GM23338 (cell line): ENCODE results near the gene KCTD17. TPM values are rescaled to one million over a fixed set of nuclear protein-coding genes. Genes with fewer than 3 reads are reported as not detected.

Experiments
- ATAC-seq: fragments of 200-7000 bp; cut with Tn5 transposase; 3 replicates; pipeline ENCODE4 v1.9.1; 2020
- DNase-seq: peaks from one replicate; pipeline ENCODE4 v3.0.0-alpha.2; 2015; ENCODE audit warnings: low spot score
- H2AFZ ChIP-seq: fragments of 200-600 bp; sonication (generic); 2 replicates; pipeline ENCODE4 v1.8.0; 2016; ENCODE audit warnings: antibody characterized with exemption, mild to moderate bottlenecking, moderate library complexity
- H3F3A ChIP-seq: fragments of 200-600 bp; sonication (generic); replicated peaks from 2 replicates; pipeline ENCODE4 v1.8.0; 2017; ENCODE audit warnings: antibody characterized with exemption, mixed run types, low read depth
- H3K27ac ChIP-seq: fragments of 200-600 bp; sonication (generic); 2 replicates; pipeline ENCODE4 v1.6.1; 2016; ENCODE audit warnings: low read depth
- H3K27me3 ChIP-seq: fragments of 200-600 bp; sonication (generic); 2 replicates; pipeline ENCODE4 v1.8.0; 2016; ENCODE audit warnings: mild to moderate bottlenecking, mixed run types, moderate library complexity; ENCODE audit not compliant: insufficient read depth
- H3K36me3 ChIP-seq: fragments of 200-600 bp; sonication (generic); 2 replicates; pipeline ENCODE4 v1.8.0; 2016; ENCODE audit warnings: mild to moderate bottlenecking; ENCODE audit not compliant: insufficient read depth
- H3K4me1 ChIP-seq: fragments of 200-600 bp; sonication (generic); 2 replicates; pipeline ENCODE4 v1.8.0; 2016; ENCODE audit warnings: mild to moderate bottlenecking, moderate library complexity; ENCODE audit not compliant: insufficient read depth
- H3K4me2 ChIP-seq: fragments of 200-600 bp; sonication (generic); 2 replicates; pipeline ENCODE4 v1.7.1; 2017; ENCODE audit warnings: mixed run types
- H3K4me3 ChIP-seq: fragments of 200-600 bp; sonication (generic); 2 replicates; pipeline ENCODE4 v1.6.1; 2016; ENCODE audit warnings: mixed run types
- H3K79me2 ChIP-seq: fragments of 200-600 bp; sonication (generic); replicated peaks from 2 replicates; pipeline ENCODE4 v1.8.0; 2017; ENCODE audit warnings: mild to moderate bottlenecking; ENCODE audit not compliant: insufficient read depth
- H3K9me2 ChIP-seq: fragments of 200-600 bp; sonication (generic); 2 replicates; pipeline ENCODE4 v1.8.0; 2017; ENCODE audit not compliant: insufficient read depth
- H4K20me1 ChIP-seq: fragments of 200-600 bp; sonication (generic); replicated peaks from 2 replicates; pipeline ENCODE4 v1.8.0; 2017; ENCODE audit warnings: mild to moderate bottlenecking; ENCODE audit not compliant: insufficient read depth
- H3K27ac Mint-ChIP-seq: 2 replicates; pipeline ENCODE4 v1.8.0; 2020; ENCODE audit warnings: inconsistent platforms, mild to moderate bottlenecking, moderate library complexity, mixed read lengths
- H3K27me3 Mint-ChIP-seq: 3 replicates; pipeline ENCODE4 v1.8.0; 2022; ENCODE audit warnings: low read depth, mild to moderate bottlenecking, moderate library complexity, mixed read lengths, inconsistent platforms; ENCODE audit not compliant: insufficient read depth, poor library complexity
- H3K36me3 Mint-ChIP-seq: 3 replicates; pipeline ENCODE4 v1.8.0; 2021; ENCODE audit warnings: low read depth, mild to moderate bottlenecking, inconsistent platforms, moderate library complexity, mixed read lengths
- H3K4me1 Mint-ChIP-seq: 3 replicates; pipeline ENCODE4 v1.8.0; 2020; ENCODE audit warnings: mild to moderate bottlenecking, inconsistent platforms, mixed read lengths
- H3K4me3 Mint-ChIP-seq: 3 replicates; pipeline ENCODE4 v1.8.0; 2021; ENCODE audit warnings: moderate library complexity, mild to moderate bottlenecking, inconsistent platforms, mixed read lengths
- H3K9me3 Mint-ChIP-seq: 3 replicates; pipeline ENCODE4 v1.8.0; 2020; ENCODE audit warnings: moderate library complexity, mild to moderate bottlenecking, inconsistent platforms, mixed read lengths
- ETS1 ChIP-seq: IDR thresholded peaks from 2 replicates; pipeline ENCODE4 v1.6.1; 2016; ENCODE audit warnings: antibody characterized with exemption
- EZH2 ChIP-seq: fragments of 200-600 bp; sonication (generic); IDR thresholded peaks from one replicate; pipeline ENCODE4 v1.8.0; 2017; ENCODE audit warnings: antibody characterized with exemption, mild to moderate bottlenecking, low read depth; ENCODE audit not compliant: unreplicated experiment
- NANOG ChIP-seq: IDR thresholded peaks from 2 replicates; pipeline ENCODE4 v1.6.1; 2016; ENCODE audit warnings: antibody characterized with exemption, borderline replicate concordance
- POLR2AphosphoS5 ChIP-seq: IDR thresholded peaks from 2 replicates; pipeline ENCODE4 v1.6.1; 2016; ENCODE audit warnings: antibody characterized with exemption, low read depth
- STAT1 ChIP-seq: IDR thresholded peaks from one replicate; pipeline ENCODE4 v1.6.1; 2016; ENCODE audit warnings: antibody characterized with exemption; ENCODE audit not compliant: unreplicated experiment
- ZNF114 ChIP-seq: fragments of 250-450 bp; sonication (Bioruptor Pico); IDR thresholded peaks from 2 replicates; pipeline ENCODE4 v1.5.0; 2020; ENCODE audit warnings: mild to moderate bottlenecking, moderate library complexity
- ZNF331 ChIP-seq: fragments of 250-450 bp; sonication (Bioruptor Pico); IDR thresholded peaks from 2 replicates; pipeline ENCODE4 v1.5.0; 2020; ENCODE audit warnings: low read depth, mild to moderate bottlenecking, moderate library complexity
- ZNF462 ChIP-seq: fragments of 250-450 bp; sonication (Bioruptor Pico); IDR thresholded peaks from 2 replicates; pipeline ENCODE4 v1.5.0; 2020; ENCODE audit warnings: mild to moderate bottlenecking, moderate library complexity
- polyA plus RNA-seq: library from polyadenylated mRNA; unstranded; fragments of >200 nt; fragmentation: Nextera tagmentation; extraction: Ambion mirVana; gene quantifications from 2 replicates; pipeline ENCODE4 v1.2.1, GENCODE V29; 2016
- total RNA-seq: library from RNA; depleted of rRNA; stranded (reverse); fragments of >200 nt; shearing (Covaris generic); gene quantifications from 2 replicates; pipeline ENCODE4 v1.2.3, GENCODE V29; 2014
- TF ChIP-seq, protein P1 (sequence below): IDR thresholded peaks from one replicate; pipeline ENCODE4 v1.6.1; 2018; ENCODE audit warnings: antibody characterized with exemption; ENCODE audit not compliant: unreplicated experiment

The KCTD17 gene
- total and polyA plus RNA-seq, 2 experiments from 2014 or later: 25.1 to 35.0 TPM

- Histone ChIP-seq H3K79me2 (no peaks in the 10 kb centered on the region), H3K4me3 (no peak overlapping the region), H3K4me2 (peak overlapping the region; percentile 62), H3K36me3 (no peaks in the 10 kb centered on the region), H4K20me1 (0 out of 2 replicates have a peak, but pooled peaks cover under 1% of the 10 kb centered on the region), H2AFZ (no peak overlapping the region), H3K27ac (no peak overlapping the region), H3K27me3 (peaks cover 23% of the 10 kb centered on the region), H3K9me2 (no peaks in the 10 kb centered on the region), H3F3A (no peaks in the 10 kb centered on the region), H3K4me1 (peaks cover 22% of the 10 kb centered on the region)
- peak; percentile 7 for ATAC-seq
- Mint-ChIP-seq H3K4me1 (peaks cover 38% of the 10 kb centered on the region), H3K27me3 (peaks cover 28% of the 10 kb centered on the region), H3K27ac (peak overlapping the region; percentile 62; the same call in 1 of the 2 replicates), H3K4me3 (no peak overlapping the region), H3K36me3 (peaks cover 2% of the 10 kb centered on the region; the same call in 2 of the 3 replicates), H3K9me3 (no peaks in the 10 kb centered on the region)
- DNase-seq: no peak
- TF ChIP-seq ZNF114 (no peak), POLR2AphosphoS5 (no peak), EZH2 (no peak)
Measured at GRCh38 chr22:37063431-37064420, 12.2 kb downstream of the KCTD17 start.

GRCh38 chr22:37064553-37064952 is 13.0 kb downstream of the KCTD17 start:
- DNase-seq (no peak), ATAC-seq (no peak)
- no peaks in the 10 kb centered on the region for H3K9me2 ChIP-seq
- Mint-ChIP-seq H3K4me3 (no peak overlapping the region), H3K36me3 (peaks cover 2% of the 10 kb centered on the region; the same call in 2 of the 3 replicates), H3K27ac (peak overlapping the region; percentile 16; the same call in 1 of the 2 replicates), H3K4me1 (peaks cover 38% of the 10 kb centered on the region), H3K27me3 (peaks cover 35% of the 10 kb centered on the region), H3K9me3 (no peaks in the 10 kb centered on the region)
- peaks cover 22% of the 10 kb centered on the region for H3K4me1 ChIP-seq
- no peak overlapping the region for H3K4me3 ChIP-seq
- H4K20me1 ChIP-seq: no peaks in the 10 kb centered on the region
- no peaks in the 10 kb centered on the region for H3K79me2 ChIP-seq
- H3K27ac ChIP-seq: no peak overlapping the region
- no peaks in the 10 kb centered on the region for H3K36me3 ChIP-seq
- no peak overlapping the region for H3K4me2 ChIP-seq
- H3K27me3 ChIP-seq: peaks cover 27% of the 10 kb centered on the region
- no peak overlapping the region for H2AFZ ChIP-seq
- no peaks in the 10 kb centered on the region for H3F3A ChIP-seq
- no peak for TF ChIP-seq ZNF462 (CRISPR knock-in tag)
- no peak for TF ChIP-seq STAT1
- no peak for TF ChIP-seq EZH2
- no peak for TF ChIP-seq NANOG
- no peak for TF ChIP-seq ETS1
- TF ChIP-seq POLR2AphosphoS5: no peak
- no peak for TF ChIP-seq ZNF331 (CRISPR knock-in tag)
- TF ChIP-seq, protein P1, sequence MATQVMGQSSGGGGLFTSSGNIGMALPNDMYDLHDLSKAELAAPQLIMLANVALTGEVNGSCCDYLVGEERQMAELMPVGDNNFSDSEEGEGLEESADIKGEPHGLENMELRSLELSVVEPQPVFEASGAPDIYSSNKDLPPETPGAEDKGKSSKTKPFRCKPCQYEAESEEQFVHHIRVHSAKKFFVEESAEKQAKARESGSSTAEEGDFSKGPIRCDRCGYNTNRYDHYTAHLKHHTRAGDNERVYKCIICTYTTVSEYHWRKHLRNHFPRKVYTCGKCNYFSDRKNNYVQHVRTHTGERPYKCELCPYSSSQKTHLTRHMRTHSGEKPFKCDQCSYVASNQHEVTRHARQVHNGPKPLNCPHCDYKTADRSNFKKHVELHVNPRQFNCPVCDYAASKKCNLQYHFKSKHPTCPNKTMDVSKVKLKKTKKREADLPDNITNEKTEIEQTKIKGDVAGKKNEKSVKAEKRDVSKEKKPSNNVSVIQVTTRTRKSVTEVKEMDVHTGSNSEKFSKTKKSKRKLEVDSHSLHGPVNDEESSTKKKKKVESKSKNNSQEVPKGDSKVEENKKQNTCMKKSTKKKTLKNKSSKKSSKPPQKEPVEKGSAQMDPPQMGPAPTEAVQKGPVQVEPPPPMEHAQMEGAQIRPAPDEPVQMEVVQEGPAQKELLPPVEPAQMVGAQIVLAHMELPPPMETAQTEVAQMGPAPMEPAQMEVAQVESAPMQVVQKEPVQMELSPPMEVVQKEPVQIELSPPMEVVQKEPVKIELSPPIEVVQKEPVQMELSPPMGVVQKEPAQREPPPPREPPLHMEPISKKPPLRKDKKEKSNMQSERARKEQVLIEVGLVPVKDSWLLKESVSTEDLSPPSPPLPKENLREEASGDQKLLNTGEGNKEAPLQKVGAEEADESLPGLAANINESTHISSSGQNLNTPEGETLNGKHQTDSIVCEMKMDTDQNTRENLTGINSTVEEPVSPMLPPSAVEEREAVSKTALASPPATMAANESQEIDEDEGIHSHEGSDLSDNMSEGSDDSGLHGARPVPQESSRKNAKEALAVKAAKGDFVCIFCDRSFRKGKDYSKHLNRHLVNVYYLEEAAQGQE: no peak
- TF ChIP-seq ZNF114: no peak
